ENCODE results near the gene EXOC3.

The EXOC3 gene

GRCh38 chr5:440401-441201 is 2.4 kb upstream of the EXOC3 start:
- DNase-seq = peak; percentile 35 to 59 (median 46)

- no peak for DNase-seq
Observed at GRCh38 chr5:441996-442334, 1.0 kb upstream of the EXOC3 start.

- DNase-seq = peak in 1 of 3 donors; percentile 20
Observed at GRCh38 chr5:443239-444151, 519 bp downstream of the EXOC3 start.

- no peak for DNase-seq
Observed at GRCh38 chr5:444226-444625, 1.2 kb downstream of the EXOC3 start.

- DNase-seq = no peak
Observed at GRCh38 chr5:445591-445990, 2.6 kb downstream of the EXOC3 start.

- DNase-seq = no peak
Observed at GRCh38 chr5:446066-446882, 3.3 kb downstream of the EXOC3 start.

GRCh38 chr5:446883-447263 is 3.9 kb downstream of the EXOC3 start:
- DNase-seq = peak; percentile 62 to 77 (median 71)

GRCh38 chr5:447501-447900 is 4.5 kb downstream of the EXOC3 start:
- DNase-seq = no peak

- DNase-seq = peak; percentile 81 to 88 (median 87)
Observed at GRCh38 chr5:448061-448765, 5.2 kb downstream of the EXOC3 start.

- no peak for DNase-seq
Observed at GRCh38 chr5:448766-449090, 5.8 kb downstream of the EXOC3 start.

GRCh38 chr5:449151-449550 is 6.2 kb downstream of the EXOC3 start:
- DNase-seq = no peak

GRCh38 chr5:451587-452458 is 8.8 kb downstream of the EXOC3 start:
- no peak for DNase-seq

GRCh38 chr5:452978-453710 is 10.2 kb downstream of the EXOC3 start:
- no peak for DNase-seq

GRCh38 chr5:453725-454481 is 10.9 kb downstream of the EXOC3 start:
- DNase-seq = no peak

- DNase-seq = no peak
Observed at GRCh38 chr5:454936-455335, 12.0 kb downstream of the EXOC3 start.

- DNase-seq = no peak
Observed at GRCh38 chr5:455806-456205, 12.8 kb downstream of the EXOC3 start.

GRCh38 chr5:456351-457194 is 13.6 kb downstream of the EXOC3 start:
- DNase-seq = no peak

GRCh38 chr5:457195-457961 is 14.4 kb downstream of the EXOC3 start:
- no peak for DNase-seq
